Caco-2 (cell line): ENCODE results near the gene ZC3HAV1L. TPM values are rescaled to one million over a fixed set of nuclear protein-coding genes. Genes with fewer than 3 reads are reported as not detected.

Experiments used
- BruUV-seq: library from RNA; stranded (reverse); fragments of 400-500 nt; replicated peaks from 2 replicates; lab custom pipeline; 2021; lab: Mats Ljungman, UMichigan
- CTCF ChIA-PET: fragments of 300-600 bp; sonication (Branson Sonifier 250); formaldehyde crosslinking; loops from one replicate; lab custom pipeline; 2022; ENCODE audit warnings: antibody characterized with exemption; lab: Charles Lee
- POLR2A ChIA-PET: fragments of 300-600 bp; sonication (Branson Sonifier 250); formaldehyde crosslinking; loops from one replicate; lab custom pipeline; 2022; ENCODE audit warnings: antibody characterized with exemption; lab: Charles Lee
- DNase-seq, 2 experiments: peaks; one replicate each; pipeline versions ENCODE4 v3.0.0 to v3.0.0-alpha.2; 2020 to 2022
- H3K27me3 ChIP-seq: replicated peaks from 2 replicates; pipeline ENCODE4 v1.6.0; 2011; ENCODE audit warnings: low read length; ENCODE audit not compliant: control insufficient read depth, insufficient read depth
- H3K36me3 ChIP-seq: 2 replicates; pipeline ENCODE4 v1.5.1; 2011; ENCODE audit warnings: low read length; ENCODE audit not compliant: control insufficient read depth, insufficient read depth
- H3K4me1 ChIP-seq: fragments of 250-450 bp; sonication (Bioruptor Pico); 2 replicates; pipeline ENCODE4 v1.5.1; 2020; ENCODE audit warnings: mild to moderate bottlenecking
- H3K4me3 ChIP-seq: 2 replicates; pipeline ENCODE4 v1.5.1; 2011; ENCODE audit warnings: low read depth, mild to moderate bottlenecking, control low read depth, low read length
- H3K9me3 ChIP-seq: fragments of 250-450 bp; sonication (Bioruptor Pico); 2 replicates; pipeline ENCODE4 v1.5.1; 2020; ENCODE audit warnings: mild to moderate bottlenecking, moderate library complexity
- H3K27ac Mint-ChIP-seq: one replicate; pipeline ENCODE4 v1.8.0; 2022; ENCODE audit warnings: mixed read lengths; ENCODE audit not compliant: unreplicated experiment
- H3K27me3 Mint-ChIP-seq: one replicate; pipeline ENCODE4 v1.8.0; 2022; ENCODE audit warnings: mixed read lengths; ENCODE audit not compliant: insufficient read depth, unreplicated experiment
- H3K36me3 Mint-ChIP-seq: one replicate; pipeline ENCODE4 v1.8.0; 2022; ENCODE audit warnings: mild to moderate bottlenecking, mixed read lengths; ENCODE audit not compliant: insufficient read depth, unreplicated experiment
- H3K4me1 Mint-ChIP-seq: one replicate; pipeline ENCODE4 v1.8.0; 2022; ENCODE audit warnings: low read depth, mixed read lengths; ENCODE audit not compliant: unreplicated experiment
- H3K4me3 Mint-ChIP-seq: one replicate; pipeline ENCODE4 v1.8.0; 2022; ENCODE audit warnings: mild to moderate bottlenecking, moderate library complexity, mixed read lengths; ENCODE audit not compliant: unreplicated experiment
- H3K9me3 Mint-ChIP-seq: one replicate; pipeline ENCODE4 v1.8.0; 2022; ENCODE audit warnings: mixed read lengths; ENCODE audit not compliant: unreplicated experiment
- intact Hi-C: fragments of 100-400 bp; cut with micrococcal nuclease; formaldehyde crosslinking; loops from one replicate; pipeline ENCODE4 v1.10.0; 2022; ENCODE audit not compliant: unreplicated experiment
- total RNA-seq: library from RNA; stranded (reverse); gene quantifications from 2 replicates; pipeline ENCODE4 v1.2.3, GENCODE V29; 2022
- TF ChIP-seq, protein P1 (sequence below), 2 experiments: fragments of 200-600 bp in 1 of 2; IDR thresholded peaks; 1 replicate in 1 of 2; 2 replicates in 1 of 2; pipeline versions ENCODE4 v1.5.1 to v1.8.0; 2011 to 2022; ENCODE audit warnings: antibody characterized with exemption in 1 of 2, control low read depth in 1 of 2, inconsistent platforms in 1 of 2, low read depth in 1 of 2, low read length in 1 of 2, mild to moderate bottlenecking in 1 of 2, moderate library complexity in 1 of 2; ENCODE audit not compliant: insufficient read depth in 1 of 2, severe bottlenecking in 1 of 2, unreplicated experiment in 1 of 2

ZC3HAV1L gene
- total RNA-seq, 1 experiment from 2014 or later, result 24.6 TPM

DNA sequence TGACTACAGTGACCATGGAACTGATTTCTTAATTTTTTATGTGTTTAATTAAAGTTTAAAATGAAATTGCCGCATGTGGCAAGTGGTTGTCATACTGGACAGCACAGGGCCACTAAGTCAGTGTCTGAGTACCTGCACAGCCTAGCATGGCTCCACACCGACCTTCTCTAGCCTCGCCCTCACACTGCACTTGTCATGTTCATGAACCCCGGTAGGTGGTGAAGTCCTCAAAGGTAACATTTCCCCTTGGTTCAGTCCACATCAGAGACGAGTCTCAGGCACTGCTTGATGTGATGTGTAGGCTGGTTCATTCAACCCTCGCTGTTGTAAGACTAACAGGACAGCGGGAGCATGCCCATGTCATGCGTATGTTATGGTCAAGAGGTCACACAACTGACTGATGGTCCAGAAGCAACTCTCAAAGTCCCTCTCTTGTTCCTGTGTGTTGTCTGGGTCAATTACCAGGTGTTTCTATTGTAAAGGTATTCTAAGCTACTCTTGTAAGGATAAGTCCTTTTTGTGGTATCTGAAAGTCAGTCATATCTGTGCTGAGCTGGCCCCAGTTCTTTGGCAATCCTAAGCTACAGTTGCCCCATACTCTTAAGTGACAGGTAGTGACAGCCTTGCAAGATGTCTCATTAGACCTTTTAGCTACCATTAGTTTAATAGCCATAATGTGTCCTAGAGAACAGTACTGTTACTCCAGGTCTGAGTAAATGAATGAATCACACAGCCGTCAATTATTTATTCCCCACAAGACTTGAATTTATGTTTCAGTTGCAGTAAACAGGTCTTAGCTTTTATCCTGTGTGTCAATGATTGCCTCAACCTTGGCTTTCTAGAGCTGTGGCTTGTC, 32.9 kb upstream of the ZC3HAV1L start:
- POLR2A ChIA-PET, result no interaction called here
- H3K9me3 ChIP-seq, result no peaks in the 10 kb centered on the region
- intact Hi-C loops, result no loop called here
- Mint-ChIP-seq H3K27ac (no peak overlapping the region), H3K9me3 (no peaks in the 10 kb centered on the region), H3K4me1 (no peaks in the 10 kb centered on the region), H3K4me3 (no peak overlapping the region), H3K36me3 (peaks cover 34% of the 10 kb centered on the region), H3K27me3 (no peaks in the 10 kb centered on the region)
- H3K36me3 ChIP-seq, result peaks cover 2% of the 10 kb centered on the region; the same call in 1 of the 2 replicates
- no TSS peak for BruUV-seq
- no peak overlapping the region for H3K4me3 ChIP-seq
- DNase-seq, result no peak
- no peaks in the 10 kb centered on the region for H3K4me1 ChIP-seq
- no peaks in the 10 kb centered on the region for H3K27me3 ChIP-seq
- TF ChIP-seq, protein P1, sequence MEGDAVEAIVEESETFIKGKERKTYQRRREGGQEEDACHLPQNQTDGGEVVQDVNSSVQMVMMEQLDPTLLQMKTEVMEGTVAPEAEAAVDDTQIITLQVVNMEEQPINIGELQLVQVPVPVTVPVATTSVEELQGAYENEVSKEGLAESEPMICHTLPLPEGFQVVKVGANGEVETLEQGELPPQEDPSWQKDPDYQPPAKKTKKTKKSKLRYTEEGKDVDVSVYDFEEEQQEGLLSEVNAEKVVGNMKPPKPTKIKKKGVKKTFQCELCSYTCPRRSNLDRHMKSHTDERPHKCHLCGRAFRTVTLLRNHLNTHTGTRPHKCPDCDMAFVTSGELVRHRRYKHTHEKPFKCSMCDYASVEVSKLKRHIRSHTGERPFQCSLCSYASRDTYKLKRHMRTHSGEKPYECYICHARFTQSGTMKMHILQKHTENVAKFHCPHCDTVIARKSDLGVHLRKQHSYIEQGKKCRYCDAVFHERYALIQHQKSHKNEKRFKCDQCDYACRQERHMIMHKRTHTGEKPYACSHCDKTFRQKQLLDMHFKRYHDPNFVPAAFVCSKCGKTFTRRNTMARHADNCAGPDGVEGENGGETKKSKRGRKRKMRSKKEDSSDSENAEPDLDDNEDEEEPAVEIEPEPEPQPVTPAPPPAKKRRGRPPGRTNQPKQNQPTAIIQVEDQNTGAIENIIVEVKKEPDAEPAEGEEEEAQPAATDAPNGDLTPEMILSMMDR (IDR thresholded peaks at IDR 0.05; ENCODE audit: insufficient read depth in 1 of 2, low read depth in 1 of 2, low read length in 1 of 2, severe bottlenecking in 1 of 2, unreplicated experiment in 1 of 2), result no peak
- CTCF ChIA-PET, result interaction anchor here (0.6 kb wide), 1 partner anchor 36 kb away, joined by 3 read pairs; no protein-coding TSS in a partner anchor

DNA sequence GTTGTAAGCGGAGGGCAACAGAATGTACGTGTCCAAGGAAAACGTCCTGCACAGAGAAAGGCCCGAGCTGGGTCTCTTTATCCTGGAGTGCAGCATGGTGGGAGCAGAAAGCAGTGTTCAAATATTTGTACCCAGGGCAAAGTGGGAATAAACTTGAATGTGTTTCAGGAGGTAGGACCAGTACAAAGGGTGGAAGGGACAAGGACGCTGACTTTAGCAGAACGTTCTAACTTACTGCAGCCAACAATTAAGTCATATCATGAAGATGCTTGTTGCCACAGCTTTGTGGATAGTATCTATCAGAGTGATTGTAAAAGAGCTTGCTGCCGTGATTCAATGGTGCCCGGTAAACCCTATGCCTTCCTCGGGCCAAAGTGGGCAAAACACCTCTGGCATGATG, 30.5 kb upstream of the ZC3HAV1L start:
- no peak overlapping the region for H3K27ac Mint-ChIP-seq
- no peaks in the 10 kb centered on the region for H3K9me3 ChIP-seq
- H3K27me3 Mint-ChIP-seq, result no peaks in the 10 kb centered on the region
- ChIA-PET CTCF (interaction anchor here (0.6 kb wide), 1 partner anchor 13 kb away, joined by 4 read pairs; no protein-coding TSS in a partner anchor), POLR2A (no interaction called here)
- peaks cover 2% of the 10 kb centered on the region; the same call in 1 of the 2 replicates for H3K36me3 ChIP-seq
- DNase-seq, result no peak
- H3K4me1 Mint-ChIP-seq, result no peaks in the 10 kb centered on the region
- no peaks in the 10 kb centered on the region for H3K4me1 ChIP-seq
- H3K4me3 ChIP-seq, result no peak overlapping the region
- no peaks in the 10 kb centered on the region for H3K9me3 Mint-ChIP-seq
- TF ChIP-seq, protein P1 (IDR thresholded peaks at IDR 0.05; ENCODE audit: insufficient read depth in 1 of 2, low read depth in 1 of 2, low read length in 1 of 2, severe bottlenecking in 1 of 2, unreplicated experiment in 1 of 2), result no peak
- H3K4me3 Mint-ChIP-seq, result no peak overlapping the region
- H3K36me3 Mint-ChIP-seq, result peaks cover 25% of the 10 kb centered on the region
- no peaks in the 10 kb centered on the region for H3K27me3 ChIP-seq
- intact Hi-C loops, result no loop called here
- no TSS peak for BruUV-seq

DNA sequence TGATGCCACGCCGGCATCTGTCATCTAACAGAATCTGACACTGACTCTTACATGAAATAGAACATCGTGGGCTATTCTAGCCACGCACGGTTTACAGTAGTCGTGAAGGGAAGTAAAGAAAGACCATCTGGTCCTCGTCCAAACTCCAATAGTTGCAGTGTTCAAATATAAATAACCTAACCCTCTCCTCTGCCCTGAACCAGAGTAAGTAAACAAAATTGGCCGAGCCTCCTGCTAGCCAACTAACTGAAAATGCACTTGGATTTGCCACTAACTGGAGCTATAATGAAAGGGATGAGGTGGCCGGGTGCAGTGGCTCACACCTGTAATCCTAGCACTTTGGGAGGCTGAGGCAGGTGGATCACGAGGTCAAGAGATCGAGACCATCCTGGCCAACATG, 29.5 kb upstream of the ZC3HAV1L start:
- Mint-ChIP-seq H3K4me3 (no peak overlapping the region), H3K27ac (no peak overlapping the region), H3K4me1 (no peaks in the 10 kb centered on the region), H3K9me3 (no peaks in the 10 kb centered on the region), H3K27me3 (no peaks in the 10 kb centered on the region), H3K36me3 (peaks cover 27% of the 10 kb centered on the region)
- H3K36me3 ChIP-seq, result peaks cover 2% of the 10 kb centered on the region; the same call in 1 of the 2 replicates
- ChIA-PET CTCF (interaction anchor here (1.1 kb wide), 1 partner anchor 12 kb away, joined by 3 read pairs; no protein-coding TSS in a partner anchor), POLR2A (no interaction called here)
- DNase-seq, result no peak
- no peak overlapping the region for H3K4me3 ChIP-seq
- BruUV-seq, result no TSS peak
- intact Hi-C loops, result no loop called here
- TF ChIP-seq, protein P1 (IDR thresholded peaks at IDR 0.05; ENCODE audit: insufficient read depth in 1 of 2, low read depth in 1 of 2, low read length in 1 of 2, severe bottlenecking in 1 of 2, unreplicated experiment in 1 of 2), result no peak
- no peaks in the 10 kb centered on the region for H3K4me1 ChIP-seq
- no peaks in the 10 kb centered on the region for H3K27me3 ChIP-seq
- no peaks in the 10 kb centered on the region for H3K9me3 ChIP-seq
